ENCODE results near the gene NTMT1.

Gene NTMT1

GRCh38 chr9:129637673-129638439 lies 11.9 kb downstream of the NTMT1 start:
- DNase-seq = no peak

- DNase-seq = no peak
Measured at GRCh38 chr9:129639034-129639630, 13.2 kb downstream of the NTMT1 start.

GRCh38 chr9:129639756-129640085 lies 13.8 kb downstream of the NTMT1 start:
- DNase-seq = no peak

- DNase-seq = no peak
Measured at GRCh38 chr9:129640086-129640870, 14.3 kb downstream of the NTMT1 start.

- DNase-seq = no peak
Measured at GRCh38 chr9:129640871-129641749, 15.1 kb downstream of the NTMT1 start.

GRCh38 chr9:129641750-129642585 lies 16.0 kb downstream of the NTMT1 start, which contains the start of gene ASB6:
Gene ASB6, minus strand, starts transcription at chr9:129642151. Its CDS starts 152 bp downstream, at chr9:129641999.
- DNase-seq = peak; percentile 81 to 98

- DNase-seq = no peak
Measured at GRCh38 chr9:129643706-129644105, 17.7 kb downstream of the NTMT1 start.

GRCh38 chr9:129644365-129644764 lies 18.4 kb downstream of the NTMT1 start:
- no peak for DNase-seq

GRCh38 chr9:129644902-129645301 lies 18.9 kb downstream of the NTMT1 start:
- no peak for DNase-seq

- DNase-seq = no peak
Measured at GRCh38 chr9:129646252-129646651, 20.3 kb downstream of the NTMT1 start.

GRCh38 chr9:129646654-129647053 lies 20.7 kb downstream of the NTMT1 start:
- DNase-seq = no peak

GRCh38 chr9:129647635-129648034 lies 21.7 kb downstream of the NTMT1 start:
- DNase-seq = no peak

GRCh38 chr9:129648092-129648763 lies 22.3 kb downstream of the NTMT1 start:
- DNase-seq = no peak

- DNase-seq = no peak
Measured at GRCh38 chr9:129648764-129649115, 22.8 kb downstream of the NTMT1 start.

- no peak for DNase-seq
Measured at GRCh38 chr9:129649726-129650679, 24.0 kb downstream of the NTMT1 start.

GRCh38 chr9:129650680-129651235 lies 24.8 kb downstream of the NTMT1 start:
- no peak for DNase-seq

GRCh38 chr9:129653823-129654553 lies 28.0 kb downstream of the NTMT1 start:
- DNase-seq = no peak

GRCh38 chr9:129654554-129655040 lies 28.6 kb downstream of the NTMT1 start:
- no peak for DNase-seq

GRCh38 chr9:129655154-129655553 lies 29.2 kb downstream of the NTMT1 start:
- no peak for DNase-seq
